ENCODE results near the gene SLC5A4. TPM values are rescaled to one million over a fixed set of nuclear protein-coding genes. Genes with fewer than 3 reads are reported as not detected.

Gene SLC5A4
- total RNA-seq, 1 experiment from 2014 or later = not detected

GRCh38 chr22:32183625-32184024 is 71.5 kb downstream of the SLC5A4 start:
- Histone ChIP-seq H3K27me3 (ENCODE audit: insufficient read depth, low read length) (no peaks in the 10 kb centered on the region; the same call in 1 of the 2 replicates), H3T11ph (ENCODE audit: low read length) (no peak overlapping the region), H2BK5ac (ENCODE audit: insufficient read length, low read length) (no peak overlapping the region), H3K23ac (ENCODE audit: insufficient read length, low read depth, low read length) (no peak overlapping the region), H3K4me2 (ENCODE audit: insufficient read depth, insufficient read length, low read length) (no peak overlapping the region), H3K9ac (ENCODE audit: extremely low read depth, insufficient read length, low read length) (no peak overlapping the region), H3K56ac (ENCODE audit: insufficient read length, low read depth, low read length) (no peak overlapping the region), H2AK5ac (ENCODE audit: insufficient read length, low read length) (no peak overlapping the region), H3K79me2 (ENCODE audit: insufficient read depth, low read length) (no peaks in the 10 kb centered on the region), H3K4me1 (ENCODE audit: insufficient read depth, low read length) (no peaks in the 10 kb centered on the region), H3K23me2 (ENCODE audit: insufficient read length, low read depth, low read length, poor library complexity, severe bottlenecking) (no peaks in the 10 kb centered on the region), H3K4ac (ENCODE audit: low read depth, low read length) (no peak overlapping the region), H4K5ac (ENCODE audit: insufficient read length, low read depth, low read length) (no peak overlapping the region), H2BK120ac (ENCODE audit: low read depth, low read length, poor library complexity, severe bottlenecking) (no peak overlapping the region), H3K79me1 (ENCODE audit: insufficient read depth, low read depth, low read length, poor library complexity, severe bottlenecking) (no peaks in the 10 kb centered on the region), H2AFZ (ENCODE audit: low read length) (no peak overlapping the region), H3K14ac (ENCODE audit: insufficient read depth, low read length) (no peak overlapping the region), H4K20me1 (ENCODE audit: control insufficient read depth, insufficient read depth, insufficient read length) (peaks cover 2% of the 10 kb centered on the region), H2BK12ac (ENCODE audit: insufficient read length, low read depth, low read length) (no peak overlapping the region), H2BK15ac (ENCODE audit: low read depth, low read length) (no peak overlapping the region), H3K9me3 (ENCODE audit: control insufficient read depth, low read depth, low read length) (no peaks in the 10 kb centered on the region), H3K18ac (ENCODE audit: insufficient read length, low read depth, low read length) (no peak overlapping the region), H2BK20ac (ENCODE audit: low read depth, low read length, poor library complexity, severe bottlenecking) (no peak overlapping the region), H4K91ac (ENCODE audit: insufficient read length, low read depth, low read length) (no peak overlapping the region), H4K8ac (replicated peaks; ENCODE audit: insufficient read length, low read depth, low read length) (no peak overlapping the region), H3K27ac (ENCODE audit: insufficient read length, low read depth, low read length) (no peak overlapping the region)
- Mint-ChIP-seq H3K9me3 (no peaks in the 10 kb centered on the region), H3K27ac (no peak overlapping the region), H3K36me3 (ENCODE audit: insufficient read depth in 1 of 3, low read depth in 3 of 3) (no peaks in the 10 kb centered on the region; a peak in 1 of 7 replicates), H3K4me1 (no peaks in the 10 kb centered on the region), H3K4me3 (no peak overlapping the region), H3K27me3 (ENCODE audit: low read depth) (peaks cover 56% of the 10 kb centered on the region)
- WGBS (ENCODE audit: extremely low coverage, insufficient read length, low lambda C conversion rate) = no CpG with 5 or more reads among the region's 3 CpGs
- no peak for DNase-seq
- no peak for TF ChIP-seq CTCF (conservative IDR thresholded peaks at IDR 0.05)

All from H9 (cell line).